Uterus (tissue), 4 donors: ENCODE measurements around the gene CCDC178. TPM values are rescaled to one million over a fixed set of nuclear protein-coding genes. Genes with fewer than 3 reads are reported as not detected.
"Not testable (repeated sequence)": the region's sequence is repeated elsewhere in the genome, so short reads cannot be mapped to it uniquely, and the experiment has no call there.

Experiments used
- DNase-seq, 2 donors: peaks; one replicate each; pipeline ENCODE4 v3.0.0-alpha.2; 2019 to 2020
- H3K27ac ChIP-seq, 2 donors: fragments of 200-600 bp; sonication (generic); 1 replicate in 1 of 2; 2 replicates in 1 of 2; pipeline ENCODE4 v1.5.1; 2016 to 2018
- H3K27me3 ChIP-seq, 2 donors: fragments of 200-600 bp; sonication (generic); one replicate each; pipeline ENCODE4 v1.5.1; 2018 to 2019; ENCODE audit warnings: control low read depth in 1 of 2
- H3K36me3 ChIP-seq, 2 donors: fragments of 200-600 bp; sonication (generic); one replicate each; pipeline ENCODE4 v1.5.1; 2019; ENCODE audit warnings: control low read depth in 1 of 2
- H3K4me1 ChIP-seq, 2 donors: fragments of 200-600 bp; sonication (generic); one replicate each; pipeline ENCODE4 v1.5.1; 2018 to 2019; ENCODE audit warnings: control low read depth in 1 of 2
- H3K4me3 ChIP-seq, 2 donors: fragments of 200-600 bp; sonication (generic); 1 replicate in 1 of 2; 2 replicates in 1 of 2; pipeline ENCODE4 v1.5.1; 2018 to 2019; ENCODE audit warnings: mild to moderate bottlenecking in 1 of 2
- H3K9me3 ChIP-seq, 2 donors: fragments of 200-600 bp; sonication (generic); one replicate each; pipeline ENCODE4 v1.5.1; 2019; ENCODE audit warnings: control low read depth in 1 of 2
- CTCF ChIP-seq, 4 experiments: fragments of 200-600 bp in 2 of 4; fragments of 450-650 bp in 2 of 4; sonication (generic) in 2 of 4; IDR thresholded peaks; one replicate each; pipeline ENCODE4 v1.5.1; 2016 to 2019; ENCODE audit warnings: antibody characterized with exemption in 4 of 4, mild to moderate bottlenecking in 2 of 4, moderate library complexity in 1 of 4
- POLR2A ChIP-seq, 2 donors: fragments of 450-650 bp; IDR thresholded peaks; one replicate each; pipeline ENCODE4 v1.6.1; 2016; ENCODE audit warnings: antibody characterized with exemption in 2 of 2, mild to moderate bottlenecking in 1 of 2, moderate library complexity in 1 of 2
- intact Hi-C: fragments of 100-400 bp; cut with DNase I; formaldehyde crosslinking; loops from one replicate; pipeline ENCODE4 v1.15.1; 2023; ENCODE audit warnings: low total_unique reads
- total RNA-seq, 4 donors: library from RNA; depleted of rRNA in 3 of 4; stranded (reverse); fragments of >200 nt in 3 of 4; gene quantifications; one replicate each; pipeline versions ENCODE4 v1.1.0 to v1.2.4, GENCODE V29; 2014 to 2023
- donor health status: DM: yes; HTN: yes; CAD: no.

CCDC178 gene
- total RNA-seq, 4 donors from 2014 or later = 1.0 to 28.7 (median 8.8) TPM

GRCh38 chr18:33356735-33357134, 83.8 kb downstream of the CCDC178 start:
- TF ChIP-seq POLR2A (IDR thresholded peaks at IDR 0.05) (no peak), CTCF (IDR thresholded peaks at IDR 0.05) (no peak)
- intact Hi-C loops = no loop called here
- H3K36me3 ChIP-seq = no peaks in the 10 kb centered on the region
- no peaks in the 10 kb centered on the region for H3K9me3 ChIP-seq
- H3K4me1 ChIP-seq = no peaks in the 10 kb centered on the region
- H3K27ac ChIP-seq = no peak overlapping the region
- H3K4me3 ChIP-seq = no peak overlapping the region
- DNase-seq = no peak
- no peaks in the 10 kb centered on the region for H3K27me3 ChIP-seq

- no peak for TF ChIP-seq CTCF (IDR thresholded peaks at IDR 0.05)
- no peak for TF ChIP-seq POLR2A (IDR thresholded peaks at IDR 0.05)
- H3K27ac ChIP-seq = no peak overlapping the region
- intact Hi-C loops = no loop called here
- DNase-seq = no peak
- no peaks in the 10 kb centered on the region for H3K36me3 ChIP-seq
- no peaks in the 10 kb centered on the region for H3K4me1 ChIP-seq
- no peaks in the 10 kb centered on the region for H3K27me3 ChIP-seq
- H3K9me3 ChIP-seq = no peaks in the 10 kb centered on the region
- H3K4me3 ChIP-seq = no peak overlapping the region
Measured at GRCh38 chr18:33355756-33356155, 84.8 kb downstream of the CCDC178 start.

- Histone ChIP-seq H3K4me3 (no peak overlapping the region), H3K27me3 (no peaks in the 10 kb centered on the region), H3K27ac (no peak overlapping the region), H3K9me3 (no peaks in the 10 kb centered on the region), H3K36me3 (no peaks in the 10 kb centered on the region), H3K4me1 (no peaks in the 10 kb centered on the region)
- TF ChIP-seq POLR2A (IDR thresholded peaks at IDR 0.05) (no peak), CTCF (IDR thresholded peaks at IDR 0.05) (no peak)
- intact Hi-C loops = no loop called here
- DNase-seq = no peak
Measured at GRCh38 chr18:33355263-33355662, 85.3 kb downstream of the CCDC178 start.

- H3K36me3 ChIP-seq = no peaks in the 10 kb centered on the region
- H3K4me3 ChIP-seq = no peak overlapping the region
- H3K4me1 ChIP-seq = no peaks in the 10 kb centered on the region
- H3K27ac ChIP-seq = no peak overlapping the region
- no peaks in the 10 kb centered on the region for H3K9me3 ChIP-seq
- DNase-seq = no peak
- intact Hi-C loops = no loop called here
- no peak for TF ChIP-seq POLR2A (IDR thresholded peaks at IDR 0.05)
- TF ChIP-seq CTCF (IDR thresholded peaks at IDR 0.05) = no peak
- H3K27me3 ChIP-seq = no peaks in the 10 kb centered on the region
Measured at GRCh38 chr18:33350256-33350655, 90.3 kb downstream of the CCDC178 start.

- H3K36me3 ChIP-seq, H3K4me3 ChIP-seq, H3K9me3 ChIP-seq, H3K27ac ChIP-seq, DNase-seq, intact Hi-C loops, H3K4me1 ChIP-seq, H3K27me3 ChIP-seq: not testable (repeated sequence)
Measured at GRCh38 chr18:33339733-33340132, 100.8 kb downstream of the CCDC178 start.

- intact Hi-C loops = no loop called here
- Histone ChIP-seq H3K27me3 (no peaks in the 10 kb centered on the region), H3K36me3 (no peaks in the 10 kb centered on the region), H3K4me1 (no peaks in the 10 kb centered on the region), H3K4me3 (no peak overlapping the region), H3K27ac (no peak overlapping the region), H3K9me3 (no peaks in the 10 kb centered on the region)
- DNase-seq = no peak
- TF ChIP-seq POLR2A (IDR thresholded peaks at IDR 0.05) = no peak
- TF ChIP-seq CTCF (IDR thresholded peaks at IDR 0.05) = no peak
Measured at GRCh38 chr18:33334781-33335180, 105.7 kb downstream of the CCDC178 start.
